NT2/D1 (cell line): ENCODE measurements around the gene DDX54.

Source experiments
- DNase-seq: peaks from one replicate; pipeline ENCODE4 v3.0.0-alpha.2; 2011; ENCODE audit warnings: low read depth, low spot score
- H3K27me3 ChIP-seq: 2 replicates; pipeline ENCODE4 v1.6.0; 2011; ENCODE audit warnings: mild to moderate bottlenecking; ENCODE audit not compliant: insufficient read length, insufficient read depth
- H3K36me3 ChIP-seq: 2 replicates; pipeline ENCODE4 v1.6.1; 2011; ENCODE audit warnings: mild to moderate bottlenecking, low read length, mixed read lengths; ENCODE audit not compliant: insufficient read depth, insufficient read length
- H3K4me1 ChIP-seq: 2 replicates; pipeline ENCODE4 v1.5.1; 2011; ENCODE audit not compliant: insufficient read depth, insufficient read length
- H3K4me3 ChIP-seq: 2 replicates; pipeline ENCODE4 v1.5.1; 2011; ENCODE audit warnings: low read depth; ENCODE audit not compliant: insufficient read length
- H3K9ac ChIP-seq: 2 replicates; pipeline ENCODE4 v1.6.0; 2011; ENCODE audit warnings: low read depth; ENCODE audit not compliant: insufficient read length
- H3K9me3 ChIP-seq: 2 replicates; pipeline ENCODE4 v1.5.1; 2011; ENCODE audit warnings: mild to moderate bottlenecking, low read length; ENCODE audit not compliant: insufficient read depth
- SUZ12 ChIP-seq: IDR thresholded peaks from 2 replicates; pipeline ENCODE4 v1.6.1; 2011; ENCODE audit not compliant: insufficient read length, insufficient read depth; ENCODE audit errors: extremely low read depth
- YY1 ChIP-seq: IDR thresholded peaks from 2 replicates; pipeline ENCODE4 v1.6.1; 2011; ENCODE audit not compliant: insufficient read length, insufficient read depth
- ZNF274 ChIP-seq: IDR thresholded peaks from 2 replicates; pipeline ENCODE4 v1.6.1; 2011; ENCODE audit warnings: mild to moderate bottlenecking, low read depth, low read length

The DDX54 gene

DNA sequence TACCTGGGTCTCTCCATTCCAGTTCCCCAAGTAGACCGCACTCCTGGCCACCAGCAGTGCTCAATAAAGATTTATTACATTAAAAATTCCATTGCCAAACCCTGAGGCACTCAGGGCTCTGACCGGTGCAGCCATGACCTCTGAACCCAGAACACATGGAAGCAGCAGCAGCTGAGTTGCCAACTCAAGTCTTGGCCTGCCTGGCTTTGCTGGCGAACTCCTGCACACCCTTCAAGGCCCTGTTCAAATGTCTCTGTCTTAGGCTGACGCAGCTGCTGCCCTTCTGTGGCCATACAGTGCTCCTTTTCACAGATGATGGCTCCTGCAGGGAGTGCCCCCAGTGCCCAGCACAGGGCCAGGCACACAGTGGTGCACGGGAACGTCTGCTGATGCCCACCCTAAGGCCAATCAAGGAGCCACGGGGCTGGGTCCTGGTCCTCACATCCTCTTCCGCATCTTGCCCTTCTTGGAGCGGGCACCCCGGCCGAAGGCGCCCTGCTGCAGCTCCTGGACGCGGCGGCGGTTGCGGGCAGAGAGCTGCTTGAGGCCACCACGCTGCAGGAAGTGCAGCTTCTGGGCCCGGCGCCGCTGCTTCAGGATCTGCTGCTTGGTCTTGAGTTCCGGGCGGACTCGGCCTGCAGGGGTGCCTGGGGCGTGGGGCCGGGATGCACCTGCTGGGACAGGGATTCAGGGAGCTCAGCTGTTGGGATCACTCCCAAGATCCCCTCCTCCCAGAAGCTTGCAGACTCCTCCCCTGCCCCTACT lies 26.7 kb downstream of the DDX54 start:
- Histone ChIP-seq H3K27me3 (peaks cover 18% of the 10 kb centered on the region), H3K36me3 (peaks cover 68% of the 10 kb centered on the region), H3K9ac (no peak overlapping the region), H3K4me1 (peaks cover 28% of the 10 kb centered on the region), H3K9me3 (no peaks in the 10 kb centered on the region), H3K4me3 (no peak overlapping the region)
- DNase-seq: no peak
- no peak for TF ChIP-seq ZNF274

DNA sequence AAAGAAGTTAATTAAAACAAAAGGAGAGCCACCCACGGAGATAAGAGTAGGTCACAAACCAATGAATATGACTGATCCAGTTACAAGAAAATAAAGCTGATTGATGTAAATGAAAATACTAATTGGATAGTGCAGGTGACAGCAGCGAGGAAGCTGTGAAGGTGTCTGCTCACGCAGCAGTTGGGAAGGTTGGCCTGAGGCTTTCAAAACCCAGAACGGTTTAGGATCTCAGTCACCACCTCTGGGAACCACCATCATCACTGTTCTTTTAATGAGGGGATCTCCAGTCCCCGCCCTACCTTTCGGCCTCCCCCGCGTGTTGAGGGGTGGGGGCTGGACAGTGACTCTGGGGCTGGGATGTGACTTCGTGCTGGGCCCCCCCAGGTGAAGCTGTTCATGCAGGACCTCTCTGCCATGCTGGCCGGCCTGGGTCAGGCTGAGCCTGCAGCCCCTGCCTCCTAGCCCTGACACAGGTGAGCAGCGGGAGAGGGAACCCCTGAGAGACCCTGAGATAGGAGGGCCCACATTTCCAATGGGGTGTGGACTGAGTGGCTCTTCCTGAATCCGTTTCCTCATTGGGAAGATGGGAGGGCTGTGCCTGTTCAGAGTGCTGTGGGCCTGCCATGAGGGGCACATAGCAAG lies 27.9 kb downstream of the DDX54 start:
- Histone ChIP-seq H3K36me3 (peaks cover 55% of the 10 kb centered on the region), H3K9me3 (no peaks in the 10 kb centered on the region), H3K27me3 (peaks cover 31% of the 10 kb centered on the region), H3K9ac (no peak overlapping the region), H3K4me1 (peaks cover 23% of the 10 kb centered on the region), H3K4me3 (no peak overlapping the region)
- DNase-seq: no peak
- TF ChIP-seq ZNF274: no peak
- TF ChIP-seq YY1: no peak
- TF ChIP-seq SUZ12: no peak

DNA sequence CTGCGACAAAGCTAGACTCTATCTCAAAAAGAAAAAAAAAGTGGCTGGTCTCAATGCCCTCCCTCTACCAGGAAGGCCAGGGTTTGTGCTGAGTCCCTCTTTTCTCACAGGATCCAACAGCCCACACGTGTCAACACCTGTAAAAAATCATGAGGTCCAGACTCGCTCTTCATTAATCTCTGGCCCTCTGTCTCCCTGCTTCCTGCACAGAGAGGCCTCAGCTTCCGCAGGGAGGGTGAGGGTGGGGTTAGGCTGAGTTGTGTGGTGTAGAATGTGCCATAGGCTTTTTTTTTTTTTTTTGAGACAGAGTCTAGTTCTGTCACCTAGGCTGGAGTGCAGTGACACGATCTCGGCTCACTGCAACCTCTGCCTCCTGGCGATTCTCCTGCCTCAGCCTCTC lies 29.6 kb downstream of the DDX54 start:
- no peaks in the 10 kb centered on the region for H3K9me3 ChIP-seq
- peaks cover 46% of the 10 kb centered on the region for H3K27me3 ChIP-seq
- no peak overlapping the region for H3K4me3 ChIP-seq
- H3K4me1 ChIP-seq: peaks cover 18% of the 10 kb centered on the region
- no peak for DNase-seq
- TF ChIP-seq YY1: no peak
- H3K36me3 ChIP-seq: peaks cover 43% of the 10 kb centered on the region
- H3K9ac ChIP-seq: peak overlapping the region; percentile 29

DNA sequence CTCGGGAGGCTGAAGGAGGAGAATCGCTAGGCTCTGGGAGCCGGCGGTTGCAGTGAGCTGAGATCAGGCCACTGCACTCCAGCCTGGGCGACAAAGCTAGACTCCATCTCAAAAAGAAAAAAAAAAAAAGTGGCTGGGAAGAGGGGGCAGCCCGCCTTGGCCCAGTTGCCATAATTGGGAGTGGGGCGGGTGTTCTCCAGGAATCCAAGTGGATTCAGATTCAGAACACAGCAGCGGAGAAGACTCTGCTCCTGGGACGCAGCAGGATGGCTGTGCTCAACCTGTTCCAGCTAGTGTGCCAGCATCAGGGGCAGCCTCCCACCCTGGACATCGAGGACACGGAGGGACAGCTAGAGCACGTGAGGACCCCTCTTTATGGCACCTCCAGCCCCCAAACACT lies 30.2 kb downstream of the DDX54 start:
- Histone ChIP-seq H3K4me3 (no peak overlapping the region), H3K36me3 (peaks cover 37% of the 10 kb centered on the region), H3K4me1 (peaks cover 22% of the 10 kb centered on the region), H3K27me3 (peaks cover 52% of the 10 kb centered on the region), H3K9ac (peak overlapping the region; percentile 44), H3K9me3 (no peaks in the 10 kb centered on the region)
- no peak for TF ChIP-seq YY1
- TF ChIP-seq ZNF274: no peak
- DNase-seq: no peak

DNA sequence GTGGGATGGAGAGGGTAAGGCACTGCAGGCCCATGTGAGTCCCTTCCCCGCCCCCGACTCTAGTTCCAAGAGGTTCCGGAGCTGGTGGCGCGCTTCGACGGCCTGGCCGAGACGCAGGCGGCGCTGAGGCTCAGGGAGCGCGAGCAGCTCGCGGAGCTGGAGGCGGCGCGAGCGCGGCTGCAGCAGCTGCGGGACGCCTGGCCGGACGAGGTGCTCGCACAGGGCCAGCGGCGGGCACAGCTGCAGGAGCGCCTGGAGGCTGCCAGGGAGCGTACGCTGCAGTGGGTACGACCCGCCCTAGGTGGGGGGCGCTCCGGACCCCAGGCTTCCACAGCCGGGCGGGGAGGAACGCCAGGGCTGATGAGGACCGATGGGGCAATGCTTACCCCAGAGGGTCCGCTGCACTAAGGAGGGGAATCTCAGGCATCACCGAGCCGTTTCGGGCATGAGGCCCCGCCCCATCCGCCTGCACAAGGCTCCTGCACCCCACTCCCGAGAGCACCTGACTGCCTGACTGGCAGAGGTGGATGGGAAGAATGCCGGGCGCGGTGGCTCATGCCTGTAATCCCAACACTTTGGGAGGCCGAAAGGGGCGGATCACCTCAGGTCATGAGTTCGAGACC lies 30.8 kb downstream of the DDX54 start:
- peak overlapping the region; percentile 76 for H3K9ac ChIP-seq
- H3K27me3 ChIP-seq: peaks cover 54% of the 10 kb centered on the region
- no peaks in the 10 kb centered on the region for H3K9me3 ChIP-seq
- no peak for DNase-seq
- H3K36me3 ChIP-seq: peaks cover 31% of the 10 kb centered on the region
- H3K4me1 ChIP-seq: peaks cover 24% of the 10 kb centered on the region
- peak; percentile 22 for TF ChIP-seq SUZ12
- no peak for TF ChIP-seq ZNF274
- no peak for TF ChIP-seq YY1
- peak overlapping the region; percentile 48 for H3K4me3 ChIP-seq

DNA sequence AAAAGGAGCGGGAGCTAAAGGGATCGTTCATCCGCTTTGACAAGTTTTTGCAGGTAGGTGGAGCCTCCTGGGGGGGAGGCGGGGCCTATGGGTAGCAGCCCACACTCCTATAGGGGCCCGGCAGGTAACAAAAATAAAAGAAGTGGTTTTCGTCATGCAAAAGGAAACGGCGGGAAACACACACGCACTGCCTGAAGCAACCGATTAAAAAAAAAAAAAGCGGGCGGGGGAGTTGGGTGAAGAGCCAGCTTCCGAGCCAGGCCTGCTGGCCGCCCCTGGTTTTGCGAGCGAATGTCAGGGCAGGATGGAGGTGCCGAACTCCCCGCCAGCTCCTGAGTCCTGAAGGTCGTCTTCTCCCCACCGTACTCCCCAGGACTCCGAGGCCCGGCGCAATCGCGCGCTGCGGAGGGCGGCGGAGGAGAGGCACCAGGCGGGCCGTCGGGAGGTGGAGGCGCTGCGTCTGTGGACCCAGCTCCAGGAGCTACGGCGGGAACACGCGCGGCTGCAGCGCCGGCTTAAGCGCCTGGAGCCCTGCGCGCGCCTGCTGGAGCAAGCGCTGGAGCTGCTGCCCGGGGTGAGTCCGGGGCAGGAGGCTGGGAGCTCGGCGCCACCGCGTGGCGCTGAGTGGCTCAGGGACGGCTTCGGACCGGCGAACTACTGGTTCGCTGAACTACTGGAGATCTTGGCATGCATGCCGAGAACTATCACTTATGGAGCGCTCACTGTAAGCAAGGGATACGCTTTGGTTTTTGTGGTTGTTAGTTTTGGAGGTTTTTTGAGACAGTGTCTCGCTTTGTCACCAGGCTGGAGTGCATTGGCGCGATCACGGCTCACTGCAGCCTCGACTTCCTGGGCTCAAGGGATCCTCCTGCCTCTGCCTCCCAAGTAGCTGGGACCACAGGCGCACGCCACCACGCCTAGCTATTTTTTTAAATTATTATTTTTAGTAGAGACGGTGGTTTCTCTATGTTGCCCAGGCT lies 32.2 kb downstream of the DDX54 start:
- H3K9ac ChIP-seq: peak overlapping the region; percentile 85
- peak overlapping the region; percentile 49 for H3K4me3 ChIP-seq
- TF ChIP-seq ZNF274 (no peak), SUZ12 (no peak), YY1 (no peak)
- peaks cover 18% of the 10 kb centered on the region for H3K36me3 ChIP-seq
- H3K27me3 ChIP-seq: peaks cover 54% of the 10 kb centered on the region
- no peaks in the 10 kb centered on the region for H3K9me3 ChIP-seq
- peak; percentile 72 for DNase-seq
- H3K4me1 ChIP-seq: peaks cover 28% of the 10 kb centered on the region

DNA sequence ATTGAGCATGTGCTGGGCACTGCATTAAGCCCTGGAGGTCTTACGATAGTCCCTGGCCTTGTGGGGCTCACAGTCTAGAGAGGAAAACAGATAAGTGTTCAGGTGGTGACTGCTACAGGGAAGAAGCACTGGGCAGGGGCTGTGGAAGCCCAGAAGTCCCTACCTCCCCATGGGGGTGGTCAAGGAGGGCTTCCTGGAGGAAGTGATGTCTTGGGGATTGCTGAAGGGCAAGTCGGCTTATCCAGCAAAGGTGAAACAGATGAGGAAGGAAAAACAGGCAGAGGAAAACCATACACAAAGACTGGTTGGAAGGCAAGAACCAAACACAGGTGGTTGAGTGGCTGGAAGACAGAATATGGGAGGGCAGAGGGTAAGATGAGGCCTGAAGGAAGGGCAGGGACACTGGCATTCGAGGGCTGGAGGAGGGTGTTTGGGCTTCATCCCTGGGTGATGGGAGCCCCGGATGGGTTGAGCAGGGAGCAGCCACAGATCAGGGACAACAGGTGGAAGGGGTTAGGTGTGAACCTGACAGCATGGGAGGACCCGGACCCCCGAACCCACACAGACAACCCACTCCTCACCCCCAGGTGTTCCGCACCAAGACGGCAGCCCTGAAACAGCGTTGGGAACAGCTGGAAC lies 33.0 kb downstream of the DDX54 start:
- Histone ChIP-seq H3K4me3 (peak overlapping the region; percentile 3), H3K9ac (peak overlapping the region; percentile 34), H3K36me3 (peaks cover 9% of the 10 kb centered on the region), H3K27me3 (peaks cover 54% of the 10 kb centered on the region), H3K9me3 (no peaks in the 10 kb centered on the region), H3K4me1 (peaks cover 28% of the 10 kb centered on the region)
- no peak for TF ChIP-seq SUZ12
- no peak for TF ChIP-seq ZNF274
- TF ChIP-seq YY1: no peak
- DNase-seq: no peak
